ENCODE data around the gene UBP1.
"Not testable (repeated sequence)": the region's sequence is repeated elsewhere in the genome, so short reads cannot be mapped to it uniquely, and the experiment has no call there.

Gene UBP1, protein sequence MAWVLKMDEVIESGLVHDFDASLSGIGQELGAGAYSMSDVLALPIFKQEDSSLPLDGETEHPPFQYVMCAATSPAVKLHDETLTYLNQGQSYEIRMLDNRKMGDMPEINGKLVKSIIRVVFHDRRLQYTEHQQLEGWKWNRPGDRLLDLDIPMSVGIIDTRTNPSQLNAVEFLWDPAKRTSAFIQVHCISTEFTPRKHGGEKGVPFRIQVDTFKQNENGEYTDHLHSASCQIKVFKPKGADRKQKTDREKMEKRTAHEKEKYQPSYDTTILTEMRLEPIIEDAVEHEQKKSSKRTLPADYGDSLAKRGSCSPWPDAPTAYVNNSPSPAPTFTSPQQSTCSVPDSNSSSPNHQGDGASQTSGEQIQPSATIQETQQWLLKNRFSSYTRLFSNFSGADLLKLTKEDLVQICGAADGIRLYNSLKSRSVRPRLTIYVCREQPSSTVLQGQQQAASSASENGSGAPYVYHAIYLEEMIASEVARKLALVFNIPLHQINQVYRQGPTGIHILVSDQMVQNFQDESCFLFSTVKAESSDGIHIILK

GRCh38 chr3:33440328-33441224, at the start of gene UBP1:
Gene UBP1 (minus strand): TSS chr3:33440405. CDS start chr3:33439848, 557 bp downstream.
- peak; percentile 79 to 100 (median 99) for DNase-seq

DNA sequence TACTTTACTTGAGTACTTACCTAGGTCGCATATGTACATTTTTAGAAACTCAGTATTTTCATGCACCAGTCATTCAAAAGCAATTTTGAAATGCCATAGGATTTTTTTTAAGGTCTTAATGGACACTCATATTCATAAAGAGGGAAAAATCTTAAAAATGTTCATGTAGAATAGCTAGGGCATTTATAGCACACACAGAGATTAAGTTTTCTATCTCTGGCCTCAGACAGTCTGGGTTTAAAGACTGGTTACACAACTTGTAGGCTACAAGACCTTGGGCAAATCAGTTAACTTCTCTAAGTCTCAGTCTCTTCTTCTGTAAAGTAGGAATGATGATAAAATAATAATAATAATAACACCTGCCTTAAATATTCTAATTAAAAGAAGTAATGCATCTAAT, 48.5 kb upstream of the UBP1 start:
- no peak for DNase-seq

DNA sequence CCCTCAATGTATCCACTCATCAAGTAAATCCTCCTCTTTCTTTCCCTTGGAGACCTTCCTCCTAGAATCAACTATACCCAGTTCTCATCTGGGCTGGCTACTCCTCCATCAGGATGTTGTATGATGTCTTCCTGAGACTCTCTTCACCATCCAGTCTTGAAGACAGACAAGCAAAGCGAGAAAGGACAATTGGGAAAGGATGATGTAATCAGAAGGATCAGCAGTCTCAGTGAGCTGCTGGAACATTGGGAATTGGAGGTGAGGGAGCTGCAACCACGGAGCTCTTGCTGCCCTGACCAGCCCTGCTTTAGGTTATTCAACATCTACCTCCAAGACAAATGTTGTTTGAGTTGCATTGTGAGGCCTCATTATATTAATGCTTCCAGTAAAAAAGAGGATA, 48.0 kb upstream of the UBP1 start:
- DNase-seq = no peak

DNA sequence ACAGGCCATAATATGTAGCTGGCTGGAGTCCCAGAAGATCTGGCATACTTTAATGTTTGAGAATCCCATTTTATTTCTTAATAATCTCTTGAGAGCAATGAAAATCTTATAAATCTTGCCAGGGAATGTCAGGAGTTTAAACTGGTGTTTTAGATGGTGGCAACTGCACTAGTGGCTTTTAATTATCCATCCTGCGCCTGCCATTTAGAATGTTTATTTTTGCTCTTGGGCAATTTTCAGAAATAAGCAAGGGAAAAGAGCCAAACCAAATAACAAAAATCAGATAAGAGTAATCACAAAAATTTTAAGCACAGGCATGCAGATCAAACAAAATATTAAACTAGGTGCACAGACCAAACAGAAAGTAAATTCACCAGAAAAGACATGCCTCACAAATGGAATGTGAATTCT, 41.9 kb upstream of the UBP1 start:
- no peak for DNase-seq

GRCh38 chr3:33474896-33475295, 34.7 kb upstream of the UBP1 start:
- no peak for DNase-seq

GRCh38 chr3:33473813-33474212, 33.6 kb upstream of the UBP1 start:
- DNase-seq = no peak

DNA sequence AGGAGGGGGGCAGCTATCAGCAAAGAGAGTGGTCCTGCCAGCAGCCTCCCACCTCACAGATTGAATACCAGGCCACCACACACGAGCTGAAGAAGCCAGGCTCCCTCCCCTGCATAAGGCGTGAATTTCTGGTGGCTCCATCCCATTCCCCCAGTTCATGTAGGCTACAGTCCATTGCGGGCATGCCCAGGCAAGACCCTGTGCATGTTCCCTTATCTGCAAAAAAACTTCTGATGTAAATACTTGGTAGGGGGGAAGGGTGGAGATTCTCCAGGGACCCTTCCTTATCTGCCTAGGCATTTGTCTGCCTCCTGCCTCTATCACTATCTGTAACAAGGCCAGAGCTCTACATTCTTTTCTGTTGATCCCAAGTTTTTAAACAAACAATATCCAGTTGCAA, 27.6 kb upstream of the UBP1 start:
- DNase-seq = no peak

- DNase-seq = no peak
Observed at GRCh38 chr3:33461097-33461496, 20.9 kb upstream of the UBP1 start.

DNA sequence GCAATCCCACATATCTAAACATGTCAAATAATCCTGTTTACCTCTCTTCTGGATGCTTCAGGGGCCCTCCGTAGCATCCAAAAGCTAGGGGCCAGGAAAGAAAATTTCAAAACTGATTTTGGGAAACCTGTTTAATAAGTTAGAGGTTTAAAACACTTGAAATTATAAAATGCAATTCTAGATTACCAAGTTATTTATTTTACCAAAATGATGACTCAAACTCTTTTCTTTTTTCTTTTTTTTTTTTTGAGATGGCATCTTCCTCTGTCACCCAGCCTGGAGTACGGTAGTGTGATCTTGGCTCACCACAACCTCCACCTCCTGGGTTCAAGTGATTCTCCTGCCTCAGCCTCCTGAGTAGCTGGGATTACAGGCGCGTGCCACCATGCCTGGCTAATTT, 19.4 kb upstream of the UBP1 start:
- DNase-seq = not testable (repeated sequence)

GRCh38 chr3:33458446-33458845, 18.2 kb upstream of the UBP1 start:
- no peak for DNase-seq

DNA sequence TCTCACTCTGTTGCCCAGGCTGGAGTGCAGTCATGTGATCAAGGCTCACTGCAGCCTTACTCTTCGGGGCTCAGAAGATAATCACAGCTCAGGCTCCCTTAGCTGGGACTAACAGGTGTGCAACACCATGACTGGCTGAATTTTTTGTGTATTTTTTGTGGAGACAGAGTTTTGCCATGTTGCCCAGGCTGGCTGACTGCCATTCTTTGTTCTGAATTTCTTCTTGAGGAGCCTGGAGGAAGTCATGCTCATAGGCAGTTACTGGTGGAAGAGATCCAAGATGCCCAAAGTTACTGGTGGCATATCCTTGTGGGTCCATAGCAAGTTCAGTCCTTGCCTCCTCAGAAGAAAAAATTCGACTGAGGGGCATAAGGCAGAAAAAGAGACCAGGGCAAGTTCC, 16.6 kb upstream of the UBP1 start:
- no peak for DNase-seq

- no peak for DNase-seq
Observed at GRCh38 chr3:33453331-33453761, 13.1 kb upstream of the UBP1 start.

GRCh38 chr3:33451994-33452393, 11.8 kb upstream of the UBP1 start:
- DNase-seq = not testable (repeated sequence)

- DNase-seq = no peak
Observed at GRCh38 chr3:33447958-33448357, 7.8 kb upstream of the UBP1 start.

DNA sequence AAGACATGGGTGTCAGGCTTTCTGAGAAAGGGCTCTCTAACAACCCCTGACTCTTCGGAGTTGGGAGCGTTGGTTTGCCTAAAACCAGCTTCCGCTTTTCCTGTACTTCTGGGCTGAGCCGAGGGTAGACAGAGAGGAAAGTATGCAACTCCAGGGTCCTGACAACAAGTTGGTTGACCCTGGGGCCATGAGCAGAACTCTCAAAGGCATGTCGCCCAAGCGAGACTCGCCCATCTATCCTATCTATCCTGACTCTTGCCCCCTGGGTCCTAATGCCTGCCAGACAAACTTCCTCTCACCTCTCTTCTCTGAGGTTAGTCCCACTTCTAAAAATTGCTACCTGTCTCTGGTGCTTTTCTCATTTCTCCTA, 7.0 kb upstream of the UBP1 start:
- not testable (repeated sequence) for DNase-seq

DNA sequence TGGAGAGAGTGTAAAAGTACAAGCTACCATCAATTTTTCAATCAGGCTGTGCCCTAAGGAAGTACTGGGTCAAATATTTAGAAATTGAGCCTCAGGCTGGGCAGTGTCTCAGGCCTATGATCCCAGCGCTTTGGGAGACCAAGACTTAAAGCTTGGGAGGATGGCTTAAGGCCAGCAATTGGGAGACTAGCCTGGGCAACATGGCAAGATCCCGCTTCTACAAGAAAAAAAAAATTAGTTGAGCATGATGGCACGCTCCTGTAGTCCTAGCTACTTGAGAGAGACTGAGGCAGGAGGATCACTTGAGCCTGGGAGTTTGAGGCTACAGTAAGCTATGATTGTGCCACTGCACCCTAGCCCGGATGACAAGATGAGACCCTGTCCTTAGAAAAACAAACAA, 2.0 kb upstream of the UBP1 start:
- DNase-seq = no peak

GRCh38 chr3:33441225-33441976, 1.2 kb upstream of the UBP1 start:
- peak in 13 of 51 donors; percentile 37 to 72 (median 54) for DNase-seq

- DNase-seq = peak in 43 of 51 donors; percentile 7 to 83 (median 54)
Observed at GRCh38 chr3:33439546-33440327, 468 bp downstream of the UBP1 start.

- peak in 2 of 51 donors; percentile 1 to 66 for DNase-seq
Observed at GRCh38 chr3:33438881-33439545, 1.2 kb downstream of the UBP1 start.

DNA sequence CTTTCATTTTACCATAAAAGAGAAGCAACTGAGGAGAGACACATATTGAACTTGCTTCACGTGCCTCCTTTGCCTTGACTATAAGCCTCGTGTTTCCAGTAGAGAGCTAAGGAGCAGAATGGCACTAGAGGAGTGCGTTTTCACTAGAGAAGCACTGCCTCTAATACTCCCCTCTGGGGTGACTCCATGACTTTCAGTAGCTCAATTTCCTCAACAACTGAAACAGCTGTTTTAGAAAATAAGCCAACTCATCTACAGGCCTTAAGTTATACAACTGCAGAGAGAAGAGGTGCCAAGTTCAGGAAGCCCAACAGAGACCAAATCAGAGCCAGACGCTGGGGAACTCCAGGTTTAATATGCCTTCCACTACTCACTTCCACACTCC, 1.9 kb downstream of the UBP1 start:
- DNase-seq = no peak

All from hypothalamus (tissue), 51 donors.